Stomach (tissue), 4 donors: ENCODE results near the gene MAPRE2.

Experiments
- EP300 ChIP-seq: sonication (generic); formaldehyde crosslinking; IDR thresholded peaks from one replicate; pipeline ENCODE4 v1.6.1; 2017; ENCODE audit warnings: antibody characterized with exemption
- POLR2A ChIP-seq, 4 donors: fragments of 450-650 bp; IDR thresholded peaks; one replicate each; pipeline ENCODE4 v1.6.1; 2016; ENCODE audit warnings: antibody characterized with exemption in 4 of 4, control low read depth in 2 of 4, mild to moderate bottlenecking in 1 of 4, moderate library complexity in 1 of 4
- TF ChIP-seq, protein P1 (sequence below), 7 experiments: fragments of 450-650 bp in 4 of 7; fragments of 200-600 bp in 3 of 7; sonication (generic) in 3 of 7; IDR thresholded peaks; one replicate each; pipeline ENCODE4 v1.5.1; 2016 to 2019; ENCODE audit warnings: antibody characterized with exemption in 7 of 7, control low read depth in 2 of 7, mild to moderate bottlenecking in 1 of 7

DNA sequence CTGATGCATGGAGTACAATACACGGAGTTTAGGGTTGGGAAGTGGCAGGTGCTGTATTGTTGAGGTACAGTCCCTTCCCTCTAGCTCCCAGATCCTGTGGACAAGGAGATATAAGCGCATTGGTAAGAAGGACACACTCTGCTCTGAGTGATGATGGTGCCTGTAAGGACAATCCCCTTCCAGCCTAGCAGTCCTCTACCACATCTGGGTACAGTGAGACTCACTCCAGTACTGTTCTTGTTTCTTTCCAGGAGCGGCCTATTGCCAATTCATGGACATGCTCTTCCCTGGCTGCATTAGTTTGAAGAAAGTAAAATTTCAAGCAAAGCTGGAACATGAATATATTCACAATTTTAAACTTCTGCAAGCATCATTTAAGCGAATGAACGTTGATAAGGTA lies 56.0 kb downstream of the MAPRE2 start:
- TF ChIP-seq, protein P1, sequence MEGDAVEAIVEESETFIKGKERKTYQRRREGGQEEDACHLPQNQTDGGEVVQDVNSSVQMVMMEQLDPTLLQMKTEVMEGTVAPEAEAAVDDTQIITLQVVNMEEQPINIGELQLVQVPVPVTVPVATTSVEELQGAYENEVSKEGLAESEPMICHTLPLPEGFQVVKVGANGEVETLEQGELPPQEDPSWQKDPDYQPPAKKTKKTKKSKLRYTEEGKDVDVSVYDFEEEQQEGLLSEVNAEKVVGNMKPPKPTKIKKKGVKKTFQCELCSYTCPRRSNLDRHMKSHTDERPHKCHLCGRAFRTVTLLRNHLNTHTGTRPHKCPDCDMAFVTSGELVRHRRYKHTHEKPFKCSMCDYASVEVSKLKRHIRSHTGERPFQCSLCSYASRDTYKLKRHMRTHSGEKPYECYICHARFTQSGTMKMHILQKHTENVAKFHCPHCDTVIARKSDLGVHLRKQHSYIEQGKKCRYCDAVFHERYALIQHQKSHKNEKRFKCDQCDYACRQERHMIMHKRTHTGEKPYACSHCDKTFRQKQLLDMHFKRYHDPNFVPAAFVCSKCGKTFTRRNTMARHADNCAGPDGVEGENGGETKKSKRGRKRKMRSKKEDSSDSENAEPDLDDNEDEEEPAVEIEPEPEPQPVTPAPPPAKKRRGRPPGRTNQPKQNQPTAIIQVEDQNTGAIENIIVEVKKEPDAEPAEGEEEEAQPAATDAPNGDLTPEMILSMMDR (IDR thresholded peaks at IDR 0.05) = no peak
- TF ChIP-seq POLR2A (IDR thresholded peaks at IDR 0.05) (no peak), EP300 (no peak)
